ENCODE data around the gene PRDM15. TPM values are rescaled to one million over a fixed set of nuclear protein-coding genes. Genes with fewer than 3 reads are reported as not detected.

Gene PRDM15
- total RNA-seq, 2 experiments from 2014 or later: 13.2 to 14.5 TPM

DNA sequence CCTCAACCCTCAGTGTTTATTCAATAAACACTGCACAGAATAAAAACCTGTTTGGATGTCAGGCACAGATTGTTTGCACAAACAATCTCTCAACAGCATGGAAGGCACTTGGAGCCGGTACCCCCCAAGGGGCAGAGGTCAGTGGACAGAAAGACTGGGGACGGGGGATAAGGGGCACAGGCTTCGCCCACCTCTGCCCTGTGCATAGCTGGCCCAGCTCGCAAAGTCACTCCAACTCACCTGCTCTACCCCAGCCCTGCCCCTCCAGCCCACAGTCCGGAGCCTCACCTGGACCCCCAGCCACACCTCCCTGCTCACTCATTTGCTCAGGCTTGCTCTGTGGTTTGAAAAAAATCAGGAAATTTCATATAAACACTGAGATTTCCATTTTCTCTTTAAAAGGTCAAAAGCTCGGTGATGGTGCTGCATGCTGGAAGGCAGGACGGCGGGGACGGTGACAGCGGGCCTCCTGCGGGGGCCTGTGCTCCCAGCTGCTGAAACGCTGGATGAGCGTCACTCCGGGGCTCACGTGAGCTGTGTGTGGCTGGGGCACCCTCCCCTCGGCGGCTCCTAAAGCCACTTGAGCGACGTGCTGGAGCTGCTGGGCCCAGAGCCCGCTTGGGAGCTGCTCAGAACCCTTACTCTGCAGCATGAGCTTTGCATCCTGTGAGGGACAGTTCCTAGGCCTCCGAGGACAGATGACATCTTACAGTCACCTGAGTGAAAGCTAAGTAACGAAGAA, 54.5 kb downstream of the PRDM15 start:
- POLR2A ChIA-PET: no interaction called here
- ATAC-seq (no peak), DNase-seq (no peak)
- Mint-ChIP-seq H3K36me3 (ENCODE audit: low read depth) (peaks cover 3% of the 10 kb centered on the region), H3K4me3 (no peak overlapping the region), H3K4me1 (ENCODE audit: low read depth) (no peaks in the 10 kb centered on the region), H3K27ac (no peak overlapping the region), H3K27me3 (no peaks in the 10 kb centered on the region), H3K9me3 (no peaks in the 10 kb centered on the region)
- CTCF ChIA-PET: interaction anchor here (1.3 to 2.1 kb wide), 2 partner anchors 8 to 293 kb away, joined by 5 to 8 read pairs; no protein-coding TSS in a partner anchor
- TF ChIP-seq, protein P1, sequence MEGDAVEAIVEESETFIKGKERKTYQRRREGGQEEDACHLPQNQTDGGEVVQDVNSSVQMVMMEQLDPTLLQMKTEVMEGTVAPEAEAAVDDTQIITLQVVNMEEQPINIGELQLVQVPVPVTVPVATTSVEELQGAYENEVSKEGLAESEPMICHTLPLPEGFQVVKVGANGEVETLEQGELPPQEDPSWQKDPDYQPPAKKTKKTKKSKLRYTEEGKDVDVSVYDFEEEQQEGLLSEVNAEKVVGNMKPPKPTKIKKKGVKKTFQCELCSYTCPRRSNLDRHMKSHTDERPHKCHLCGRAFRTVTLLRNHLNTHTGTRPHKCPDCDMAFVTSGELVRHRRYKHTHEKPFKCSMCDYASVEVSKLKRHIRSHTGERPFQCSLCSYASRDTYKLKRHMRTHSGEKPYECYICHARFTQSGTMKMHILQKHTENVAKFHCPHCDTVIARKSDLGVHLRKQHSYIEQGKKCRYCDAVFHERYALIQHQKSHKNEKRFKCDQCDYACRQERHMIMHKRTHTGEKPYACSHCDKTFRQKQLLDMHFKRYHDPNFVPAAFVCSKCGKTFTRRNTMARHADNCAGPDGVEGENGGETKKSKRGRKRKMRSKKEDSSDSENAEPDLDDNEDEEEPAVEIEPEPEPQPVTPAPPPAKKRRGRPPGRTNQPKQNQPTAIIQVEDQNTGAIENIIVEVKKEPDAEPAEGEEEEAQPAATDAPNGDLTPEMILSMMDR (IDR thresholded peaks at IDR 0.05): no peak
- intact Hi-C loops (cut with micrococcal nuclease): no loop called here

- no peaks in the 10 kb centered on the region for H3K27me3 Mint-ChIP-seq
- POLR2A ChIA-PET: no interaction called here
- no peak overlapping the region for H3K4me3 Mint-ChIP-seq
- TF ChIP-seq, protein P1 (IDR thresholded peaks at IDR 0.05): no peak
- no peaks in the 10 kb centered on the region for H3K4me1 Mint-ChIP-seq (ENCODE audit: low read depth)
- DNase-seq (no peak), ATAC-seq (no peak)
- no peak overlapping the region for H3K27ac Mint-ChIP-seq
- intact Hi-C loops (cut with micrococcal nuclease): no loop called here
- H3K9me3 Mint-ChIP-seq: no peaks in the 10 kb centered on the region
- H3K36me3 Mint-ChIP-seq (ENCODE audit: low read depth): peaks cover 6% of the 10 kb centered on the region
- CTCF ChIA-PET: interaction anchor here (1.3 kb wide), 1 partner anchor 294 kb away, joined by 5 read pairs; no protein-coding TSS in a partner anchor
These were observed 55.2 kb downstream of the PRDM15 start for GRCh38 chr21:41823906-41824305.

GRCh38 chr21:41823166-41823565, 56.0 kb downstream of the PRDM15 start:
- peaks cover 6% of the 10 kb centered on the region for H3K36me3 Mint-ChIP-seq (ENCODE audit: low read depth)
- ChIA-PET CTCF (interaction anchor here (1.3 kb wide), 1 partner anchor 294 kb away, joined by 5 read pairs; no protein-coding TSS in a partner anchor), POLR2A (no interaction called here)
- H3K4me1 Mint-ChIP-seq (ENCODE audit: low read depth): no peaks in the 10 kb centered on the region
- DNase-seq: no peak
- no peak overlapping the region for H3K4me3 Mint-ChIP-seq
- intact Hi-C loops (cut with micrococcal nuclease): no loop called here
- TF ChIP-seq, protein P1 (IDR thresholded peaks at IDR 0.05): no peak
- H3K27ac Mint-ChIP-seq: no peak overlapping the region
- no peaks in the 10 kb centered on the region for H3K9me3 Mint-ChIP-seq
- no peak for ATAC-seq
- no peaks in the 10 kb centered on the region for H3K27me3 Mint-ChIP-seq

DNA sequence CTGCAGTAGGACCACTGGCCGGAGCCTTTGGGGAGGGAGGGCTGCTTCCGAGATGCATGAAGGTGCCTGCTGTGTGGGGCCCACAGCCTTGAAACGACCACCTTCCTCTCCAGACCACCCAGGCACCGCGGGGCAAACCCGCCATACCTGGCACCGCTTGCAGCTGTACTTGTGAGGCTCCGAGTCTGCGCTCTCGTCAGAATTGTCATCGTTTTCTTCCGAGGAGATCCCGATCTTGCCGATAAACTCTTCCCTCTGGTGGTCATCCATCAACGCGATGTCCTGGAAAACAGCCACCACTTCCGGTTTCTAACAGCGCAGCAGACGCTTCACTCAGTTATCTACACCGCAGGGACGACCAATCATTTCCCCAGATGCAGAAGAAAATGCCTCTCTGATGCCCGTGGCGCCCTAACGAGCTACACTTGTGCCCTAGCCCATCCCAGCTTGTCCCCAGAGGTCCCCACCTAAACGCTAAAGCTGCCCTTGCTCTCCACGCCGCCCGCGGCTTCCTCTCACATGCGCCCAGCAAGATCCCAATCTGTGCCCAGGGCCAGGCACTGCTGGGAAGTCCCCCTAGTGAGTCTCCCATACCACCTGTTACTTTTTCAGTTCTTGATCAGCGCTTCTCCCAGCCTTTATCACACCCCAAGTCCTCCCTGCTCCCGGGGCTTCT, 57.2 kb downstream of the PRDM15 start:
- ChIA-PET POLR2A (no interaction called here), CTCF (no interaction called here)
- Mint-ChIP-seq H3K4me3 (no peak overlapping the region), H3K36me3 (ENCODE audit: low read depth) (peaks cover 6% of the 10 kb centered on the region), H3K9me3 (no peaks in the 10 kb centered on the region), H3K27me3 (no peaks in the 10 kb centered on the region), H3K4me1 (ENCODE audit: low read depth) (peaks cover 3% of the 10 kb centered on the region), H3K27ac (no peak overlapping the region)
- ATAC-seq (no peak), DNase-seq (no peak)
- intact Hi-C loops (cut with micrococcal nuclease): no loop called here
- TF ChIP-seq, protein P1 (IDR thresholded peaks at IDR 0.05): no peak
